Endothelial cell (in vitro differentiated cells): ENCODE data around the gene SPATS2L. TPM values are rescaled to one million over a fixed set of nuclear protein-coding genes. Genes with fewer than 3 reads are reported as not detected.

Experiments
- DNase-seq: peaks from one replicate; pipeline ENCODE4 v3.0.0; 2021; ENCODE audit warnings: low spot score
- H3K27ac Mint-ChIP-seq: one replicate; pipeline ENCODE4 v1.8.0; 2021; ENCODE audit warnings: mixed read lengths, inconsistent platforms; ENCODE audit not compliant: unreplicated experiment
- H3K27me3 Mint-ChIP-seq: one replicate; pipeline ENCODE4 v1.8.0; 2021; ENCODE audit warnings: mild to moderate bottlenecking, moderate library complexity, mixed read lengths, inconsistent platforms; ENCODE audit not compliant: unreplicated experiment
- H3K36me3 Mint-ChIP-seq: one replicate; pipeline ENCODE4 v1.8.0; 2021; ENCODE audit warnings: mild to moderate bottlenecking, low read depth, mixed read lengths, inconsistent platforms; ENCODE audit not compliant: unreplicated experiment
- H3K4me1 Mint-ChIP-seq: one replicate; pipeline ENCODE4 v1.8.0; 2021; ENCODE audit warnings: mild to moderate bottlenecking, mixed read lengths, inconsistent platforms; ENCODE audit not compliant: unreplicated experiment
- H3K4me3 Mint-ChIP-seq: one replicate; pipeline ENCODE4 v1.8.0; 2021; ENCODE audit warnings: mild to moderate bottlenecking, mixed read lengths, inconsistent platforms; ENCODE audit not compliant: unreplicated experiment
- H3K9me3 Mint-ChIP-seq: one replicate; pipeline ENCODE4 v1.8.0; 2021; ENCODE audit warnings: mixed read lengths, inconsistent platforms; ENCODE audit not compliant: unreplicated experiment
- CTCF ChIP-seq: fragments of 200-600 bp; sonication (generic); IDR thresholded peaks from one replicate; pipeline ENCODE4 v1.5.0; 2021; ENCODE audit warnings: antibody characterized with exemption; ENCODE audit not compliant: unreplicated experiment
- total RNA-seq: library from RNA; stranded (reverse); fragmentation: NEBNext Ultra II Directional; extraction: Animal tissue kit (Norgen Biotek cat#: 25700); gene quantifications from one replicate; pipeline ENCODE4 v1.2.1, GENCODE V29; 2021; ENCODE audit not compliant: unreplicated experiment

SPATS2L gene
- total RNA-seq, 1 donor from 2014 or later, result 72.9 TPM

GRCh38 chr2:200324362-200324761 lies 17.9 kb downstream of the SPATS2L start:
- H3K4me3 Mint-ChIP-seq, result no peak overlapping the region
- no peak for TF ChIP-seq CTCF
- peaks cover 5% of the 10 kb centered on the region for H3K27me3 Mint-ChIP-seq
- no peaks in the 10 kb centered on the region for H3K9me3 Mint-ChIP-seq
- no peak for DNase-seq
- no peak overlapping the region for H3K27ac Mint-ChIP-seq
- H3K36me3 Mint-ChIP-seq, result no peaks in the 10 kb centered on the region
- H3K4me1 Mint-ChIP-seq, result peaks cover 12% of the 10 kb centered on the region

GRCh38 chr2:200329384-200329783 lies 22.9 kb downstream of the SPATS2L start:
- Mint-ChIP-seq H3K9me3 (no peaks in the 10 kb centered on the region), H3K4me3 (no peak overlapping the region), H3K27me3 (peaks cover 5% of the 10 kb centered on the region), H3K27ac (no peak overlapping the region), H3K4me1 (peaks cover 1% of the 10 kb centered on the region), H3K36me3 (peaks cover 10% of the 10 kb centered on the region)
- no peak for TF ChIP-seq CTCF
- DNase-seq, result no peak

GRCh38 chr2:200329798-200330197 lies 23.3 kb downstream of the SPATS2L start:
- DNase-seq, result no peak
- Mint-ChIP-seq H3K4me3 (no peak overlapping the region), H3K4me1 (no peaks in the 10 kb centered on the region), H3K9me3 (no peaks in the 10 kb centered on the region), H3K36me3 (peaks cover 10% of the 10 kb centered on the region), H3K27ac (peak overlapping the region; percentile 52), H3K27me3 (peaks cover 5% of the 10 kb centered on the region)
- TF ChIP-seq CTCF, result no peak

- Mint-ChIP-seq H3K4me1 (no peaks in the 10 kb centered on the region), H3K9me3 (no peaks in the 10 kb centered on the region), H3K27ac (no peak overlapping the region), H3K27me3 (peaks cover 5% of the 10 kb centered on the region), H3K4me3 (no peak overlapping the region), H3K36me3 (peaks cover 10% of the 10 kb centered on the region)
- DNase-seq, result no peak
- no peak for TF ChIP-seq CTCF
Observed at GRCh38 chr2:200330351-200331060, 24.0 kb downstream of the SPATS2L start.

- no peak overlapping the region for H3K4me3 Mint-ChIP-seq
- H3K4me1 Mint-ChIP-seq, result no peaks in the 10 kb centered on the region
- no peak for TF ChIP-seq CTCF
- H3K36me3 Mint-ChIP-seq, result peaks cover 10% of the 10 kb centered on the region
- H3K27ac Mint-ChIP-seq, result no peak overlapping the region
- H3K9me3 Mint-ChIP-seq, result no peaks in the 10 kb centered on the region
- DNase-seq, result no peak
- H3K27me3 Mint-ChIP-seq, result peaks cover 5% of the 10 kb centered on the region
Observed at GRCh38 chr2:200331061-200331400, 24.5 kb downstream of the SPATS2L start.
